Liver (tissue), 9 donors: ENCODE measurements around the gene SPART. TPM values are rescaled to one million over a fixed set of nuclear protein-coding genes. Genes with fewer than 3 reads are reported as not detected.

Source experiments
- DNase-seq: peaks from one replicate; pipeline ENCODE4 v3.0.0-alpha.2; 2017; ENCODE audit warnings: low spot score
- H3K27ac ChIP-seq, 2 donors: one replicate each; pipeline ENCODE4 v1.7.0; 2013; ENCODE audit warnings: inconsistent platforms in 2 of 2, low read length in 2 of 2, control low read depth in 1 of 2, low read depth in 1 of 2, mild to moderate bottlenecking in 1 of 2
- H3K27me3 ChIP-seq, 4 donors: one replicate each; pipeline versions ENCODE4 v1.6.1 to v1.7.0; 2013; ENCODE audit warnings: low read length in 3 of 4, inconsistent platforms in 1 of 4, mild to moderate bottlenecking in 1 of 4, moderate library complexity in 1 of 4; ENCODE audit not compliant: control insufficient read depth in 4 of 4, insufficient read depth in 4 of 4
- H3K36me3 ChIP-seq, 4 donors: one replicate each; pipeline versions ENCODE4 v1.6.1 to v1.7.0; 2013; ENCODE audit warnings: low read length in 3 of 4, mild to moderate bottlenecking in 3 of 4, low read depth in 1 of 4, moderate library complexity in 1 of 4; ENCODE audit not compliant: control insufficient read depth in 4 of 4, insufficient read depth in 3 of 4
- H3K4me1 ChIP-seq, 4 donors: one replicate each; pipeline versions ENCODE4 v1.6.1 to v1.7.0; 2013; ENCODE audit warnings: low read length in 3 of 4, mild to moderate bottlenecking in 3 of 4, moderate library complexity in 1 of 4; ENCODE audit not compliant: control insufficient read depth in 4 of 4, insufficient read depth in 4 of 4
- H3K4me3 ChIP-seq, 3 donors: one replicate each; pipeline versions ENCODE4 v1.6.1 to v1.7.0; 2013; ENCODE audit warnings: low read length in 3 of 3, control low read depth in 1 of 3, low read depth in 1 of 3, mild to moderate bottlenecking in 1 of 3
- H3K9ac ChIP-seq, 2 donors: one replicate each; pipeline ENCODE4 v1.7.0; 2013; ENCODE audit warnings: low read length in 2 of 2, mild to moderate bottlenecking in 2 of 2, moderate library complexity in 2 of 2, control low read depth in 1 of 2, low read depth in 1 of 2
- H3K9me3 ChIP-seq, 4 donors: one replicate each; pipeline versions ENCODE4 v1.6.1 to v1.7.0; 2013; ENCODE audit warnings: low read length in 3 of 4; ENCODE audit not compliant: control insufficient read depth in 4 of 4
- FOXA1 ChIP-seq: IDR thresholded peaks from 2 replicates; pipeline ENCODE4 v1.6.1; 2016; ENCODE audit warnings: antibody characterized with exemption
- FOXA2 ChIP-seq: IDR thresholded peaks from 2 replicates; pipeline ENCODE4 v1.6.1; 2016; ENCODE audit warnings: antibody characterized with exemption
- GABPA ChIP-seq, 2 donors: IDR thresholded peaks in 1 of 2; conservative IDR thresholded peaks in 1 of 2; 2 replicates each; pipeline ENCODE4 v1.6.1; 2016; ENCODE audit warnings: antibody characterized with exemption in 2 of 2, mild to moderate bottlenecking in 1 of 2, moderate library complexity in 1 of 2
- HNF4A ChIP-seq, 2 donors: conservative IDR thresholded peaks; 2 replicates each; pipeline ENCODE4 v1.6.1; 2016; ENCODE audit warnings: antibody characterized with exemption in 2 of 2, mild to moderate bottlenecking in 2 of 2
- HNF4G ChIP-seq: IDR thresholded peaks from 2 replicates; pipeline ENCODE4 v1.6.1; 2016; ENCODE audit warnings: antibody characterized with exemption
- JUND ChIP-seq, 2 donors: IDR thresholded peaks; 2 replicates each; pipeline ENCODE4 v1.6.1; 2016; ENCODE audit warnings: antibody characterized with exemption in 2 of 2
- NR2F2 ChIP-seq: IDR thresholded peaks from 2 replicates; pipeline ENCODE4 v1.6.1; 2016; ENCODE audit warnings: antibody characterized with exemption
- RXRA ChIP-seq, 2 donors: IDR thresholded peaks; 2 replicates each; pipeline ENCODE4 v1.6.1; 2017 to 2018; ENCODE audit warnings: antibody characterized with exemption in 2 of 2, mild to moderate bottlenecking in 1 of 2
- YY1 ChIP-seq: IDR thresholded peaks from 2 replicates; pipeline ENCODE4 v1.6.1; 2016; ENCODE audit warnings: antibody characterized with exemption, mild to moderate bottlenecking
- WGBS: extraction: QIAGEN DNeasy Blood & Tissue Kit; methylation state at CpG from one replicate; pipeline ENCODE4 v1.1.7; 2013; 5-methylcytosine and 5-hydroxymethylcytosine counted together
- polyA plus RNA-seq, 2 donors: library from polyadenylated mRNA; stranded (reverse) in 1 of 2; unstranded in 1 of 2; fragments of 200-250 nt in 1 of 2; fragments of >200 nt in 1 of 2; fragmentation: Nextera tagmentation in 1 of 2; extraction: Ambion mirVana in 1 of 2; gene quantifications; one replicate each; pipeline versions ENCODE4 v1.2.1 to v1.2.3, GENCODE V29; 2013 to 2015
- total RNA-seq, 2 donors: library from RNA; depleted of rRNA; stranded (reverse); fragments of >200 nt; gene quantifications; one replicate each; pipeline ENCODE4 v1.2.3, GENCODE V29; 2014
- TF ChIP-seq, protein P1 (sequence below): IDR thresholded peaks from 2 replicates; pipeline ENCODE4 v1.6.1; 2016; ENCODE audit warnings: antibody characterized with exemption
- TF ChIP-seq, protein P2 (sequence below): IDR thresholded peaks from 2 replicates; pipeline ENCODE4 v1.6.1; 2016; ENCODE audit warnings: antibody characterized with exemption, mild to moderate bottlenecking
- donor health status: healthy.
- donor health status: healthy.
- donor health status: healthy.
- donor health status: healthy.
- donor health status: healthy.

The SPART gene
- total and polyA plus RNA-seq, 4 donors, result 6.9 to 15.3 (median 11.0) TPM

DNA sequence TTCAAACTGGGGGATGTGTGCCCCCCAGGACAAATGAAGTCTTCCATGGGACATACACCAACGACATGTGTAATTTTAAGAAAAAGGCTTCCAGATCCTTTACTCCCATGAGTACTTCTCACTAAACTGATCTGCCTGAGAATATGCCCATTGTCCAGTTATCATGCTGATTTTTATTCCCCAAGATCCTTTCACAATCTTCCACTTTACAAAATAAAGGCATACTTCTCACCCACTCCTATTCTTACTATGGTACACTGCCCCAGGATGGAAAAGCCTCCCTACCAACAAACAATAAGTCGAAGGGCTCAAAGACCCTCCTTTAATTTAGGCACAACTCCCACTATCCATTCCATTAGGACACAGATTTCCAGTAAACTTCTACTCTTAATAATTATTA, 3.5 kb downstream of the SPART start:
- 87% methylated on average over 2 of the region's 2 CpGs for WGBS
- Histone ChIP-seq H3K27me3 (no peaks in the 10 kb centered on the region), H3K36me3 (no peaks in the 10 kb centered on the region), H3K4me1 (peaks cover 2 to 18% (median 7%) of the 10 kb centered on the region in 4 donors), H3K9ac (no peak overlapping the region), H3K4me3 (no peak overlapping the region), H3K27ac (no peak overlapping the region), H3K9me3 (no peaks in the 10 kb centered on the region)
- TF ChIP-seq NR2F2 (no peak), FOXA1 (no peak)
- no peak for DNase-seq

DNA sequence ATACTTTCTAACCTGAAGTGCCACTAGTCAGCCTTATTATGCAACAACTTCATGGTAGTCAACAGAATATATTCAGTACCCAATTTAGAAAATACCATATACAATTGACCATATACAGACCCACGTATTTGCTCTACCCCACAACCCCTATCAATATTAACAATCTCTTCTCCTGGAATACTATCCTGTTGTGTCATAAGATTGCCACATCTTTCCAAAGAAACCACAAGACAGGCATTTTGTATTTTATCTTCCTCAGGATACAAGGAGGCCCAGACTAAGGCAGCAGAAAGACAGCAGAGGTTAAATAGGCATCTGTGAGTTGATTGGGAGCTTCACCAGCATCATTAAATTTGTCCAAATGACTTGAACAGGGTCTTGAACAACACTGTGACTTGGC, 4.5 kb downstream of the SPART start:
- H3K4me1 ChIP-seq, result peaks cover 0 to 11% (median 4%) of the 10 kb centered on the region in 4 donors
- H3K27ac ChIP-seq, result no peak overlapping the region
- no peak for DNase-seq
- no peak overlapping the region for H3K9ac ChIP-seq
- TF ChIP-seq FOXA1, result no peak
- TF ChIP-seq, protein P1, sequence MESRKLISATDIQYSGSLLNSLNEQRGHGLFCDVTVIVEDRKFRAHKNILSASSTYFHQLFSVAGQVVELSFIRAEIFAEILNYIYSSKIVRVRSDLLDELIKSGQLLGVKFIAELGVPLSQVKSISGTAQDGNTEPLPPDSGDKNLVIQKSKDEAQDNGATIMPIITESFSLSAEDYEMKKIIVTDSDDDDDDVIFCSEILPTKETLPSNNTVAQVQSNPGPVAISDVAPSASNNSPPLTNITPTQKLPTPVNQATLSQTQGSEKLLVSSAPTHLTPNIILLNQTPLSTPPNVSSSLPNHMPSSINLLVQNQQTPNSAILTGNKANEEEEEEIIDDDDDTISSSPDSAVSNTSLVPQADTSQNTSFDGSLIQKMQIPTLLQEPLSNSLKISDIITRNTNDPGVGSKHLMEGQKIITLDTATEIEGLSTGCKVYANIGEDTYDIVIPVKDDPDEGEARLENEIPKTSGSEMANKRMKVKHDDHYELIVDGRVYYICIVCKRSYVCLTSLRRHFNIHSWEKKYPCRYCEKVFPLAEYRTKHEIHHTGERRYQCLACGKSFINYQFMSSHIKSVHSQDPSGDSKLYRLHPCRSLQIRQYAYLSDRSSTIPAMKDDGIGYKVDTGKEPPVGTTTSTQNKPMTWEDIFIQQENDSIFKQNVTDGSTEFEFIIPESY, result no peak
- TF ChIP-seq YY1, result no peak
- no peak for TF ChIP-seq HNF4G
- no peak for TF ChIP-seq HNF4A (conservative IDR thresholded peaks at IDR 0.05)
- TF ChIP-seq GABPA (IDR thresholded peaks at IDR 0.05 in 1 of 2, conservative IDR thresholded peaks at IDR 0.05 in 1 of 2), result no peak
- no peak for TF ChIP-seq NR2F2
- TF ChIP-seq FOXA2, result no peak
- TF ChIP-seq RXRA (IDR thresholded peaks at IDR 0.05), result no peak
- TF ChIP-seq, protein P2, sequence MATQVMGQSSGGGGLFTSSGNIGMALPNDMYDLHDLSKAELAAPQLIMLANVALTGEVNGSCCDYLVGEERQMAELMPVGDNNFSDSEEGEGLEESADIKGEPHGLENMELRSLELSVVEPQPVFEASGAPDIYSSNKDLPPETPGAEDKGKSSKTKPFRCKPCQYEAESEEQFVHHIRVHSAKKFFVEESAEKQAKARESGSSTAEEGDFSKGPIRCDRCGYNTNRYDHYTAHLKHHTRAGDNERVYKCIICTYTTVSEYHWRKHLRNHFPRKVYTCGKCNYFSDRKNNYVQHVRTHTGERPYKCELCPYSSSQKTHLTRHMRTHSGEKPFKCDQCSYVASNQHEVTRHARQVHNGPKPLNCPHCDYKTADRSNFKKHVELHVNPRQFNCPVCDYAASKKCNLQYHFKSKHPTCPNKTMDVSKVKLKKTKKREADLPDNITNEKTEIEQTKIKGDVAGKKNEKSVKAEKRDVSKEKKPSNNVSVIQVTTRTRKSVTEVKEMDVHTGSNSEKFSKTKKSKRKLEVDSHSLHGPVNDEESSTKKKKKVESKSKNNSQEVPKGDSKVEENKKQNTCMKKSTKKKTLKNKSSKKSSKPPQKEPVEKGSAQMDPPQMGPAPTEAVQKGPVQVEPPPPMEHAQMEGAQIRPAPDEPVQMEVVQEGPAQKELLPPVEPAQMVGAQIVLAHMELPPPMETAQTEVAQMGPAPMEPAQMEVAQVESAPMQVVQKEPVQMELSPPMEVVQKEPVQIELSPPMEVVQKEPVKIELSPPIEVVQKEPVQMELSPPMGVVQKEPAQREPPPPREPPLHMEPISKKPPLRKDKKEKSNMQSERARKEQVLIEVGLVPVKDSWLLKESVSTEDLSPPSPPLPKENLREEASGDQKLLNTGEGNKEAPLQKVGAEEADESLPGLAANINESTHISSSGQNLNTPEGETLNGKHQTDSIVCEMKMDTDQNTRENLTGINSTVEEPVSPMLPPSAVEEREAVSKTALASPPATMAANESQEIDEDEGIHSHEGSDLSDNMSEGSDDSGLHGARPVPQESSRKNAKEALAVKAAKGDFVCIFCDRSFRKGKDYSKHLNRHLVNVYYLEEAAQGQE, result no peak
- TF ChIP-seq JUND (IDR thresholded peaks at IDR 0.05), result no peak
- no peak overlapping the region for H3K4me3 ChIP-seq
- no peaks in the 10 kb centered on the region for H3K27me3 ChIP-seq
- no peaks in the 10 kb centered on the region for H3K36me3 ChIP-seq
- no peaks in the 10 kb centered on the region for H3K9me3 ChIP-seq
- WGBS, result 59% methylated on average over 1 of the region's 1 CpG

DNA sequence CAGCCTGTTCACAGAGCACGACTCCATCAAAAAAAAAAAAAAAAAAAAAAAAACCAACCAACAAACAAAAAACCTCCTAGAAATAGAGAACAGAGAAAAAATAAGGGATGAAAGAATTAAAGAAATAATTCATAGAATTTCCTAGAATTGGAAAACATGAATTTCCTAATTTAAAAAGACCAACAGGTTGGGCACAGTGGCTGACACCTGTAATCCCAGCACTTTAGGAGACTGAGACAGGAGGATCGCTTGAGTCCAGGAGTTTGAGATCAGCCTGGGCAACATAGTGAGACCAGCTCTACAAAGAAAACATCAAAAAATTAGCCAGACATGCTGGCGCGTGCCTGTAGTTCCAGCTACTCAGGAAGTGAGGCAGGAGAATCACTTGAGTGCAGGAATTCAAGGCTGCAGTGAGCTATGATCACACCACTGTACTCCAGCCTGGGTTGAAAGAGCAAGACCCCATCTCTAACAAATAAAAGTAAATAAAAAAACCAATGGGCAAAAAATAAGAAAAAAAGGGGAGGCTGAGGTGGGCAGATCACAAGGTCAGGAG, 6.5 kb downstream of the SPART start:
- Histone ChIP-seq H3K4me3 (no peak overlapping the region), H3K27me3 (no peaks in the 10 kb centered on the region), H3K27ac (no peak overlapping the region), H3K36me3 (peaks cover 0 to 3% (median 2%) of the 10 kb centered on the region in 4 donors), H3K4me1 (peaks cover 0 to 6% (median 3%) of the 10 kb centered on the region in 4 donors), H3K9me3 (no peaks in the 10 kb centered on the region), H3K9ac (no peak overlapping the region)
- TF ChIP-seq GABPA (IDR thresholded peaks at IDR 0.05 in 1 of 2, conservative IDR thresholded peaks at IDR 0.05 in 1 of 2), result no peak
- 89% methylated on average over 4 of the region's 4 CpGs for WGBS
- DNase-seq, result no peak
